ES-I3 (cell line): Measurements from ENCODE around the gene LIF.
"Not testable (repeated sequence)": the region's sequence is repeated elsewhere in the genome, so short reads cannot be mapped to it uniquely, and the experiment has no call there.

Source experiments
- H3K36me3 ChIP-seq: 2 replicates; pipeline ENCODE4 v1.6.1; 2013; ENCODE audit warnings: mild to moderate bottlenecking, low read length, control low read depth, moderate library complexity; ENCODE audit not compliant: insufficient read depth
- H3K4me1 ChIP-seq: 2 replicates; pipeline ENCODE4 v1.6.1; 2013; ENCODE audit warnings: mild to moderate bottlenecking, control low read depth, low read length; ENCODE audit not compliant: insufficient read depth
- H3K9ac ChIP-seq: 2 replicates; pipeline ENCODE4 v1.6.1; 2013; ENCODE audit warnings: low read depth, mild to moderate bottlenecking, low read length, moderate library complexity
- H3K9me3 ChIP-seq: 2 replicates; pipeline ENCODE4 v1.6.1; 2013; ENCODE audit warnings: mild to moderate bottlenecking, low read length, moderate library complexity; ENCODE audit not compliant: control insufficient read depth, insufficient read depth

Gene LIF

GRCh38 chr22:30212363-30212995, 34.1 kb downstream of the LIF start:
- no peaks in the 10 kb centered on the region for H3K36me3 ChIP-seq
- peaks cover 37% of the 10 kb centered on the region for H3K4me1 ChIP-seq
- no peaks in the 10 kb centered on the region for H3K9me3 ChIP-seq
- H3K9ac ChIP-seq: no peak overlapping the region

GRCh38 chr22:30211124-30211820, 35.3 kb downstream of the LIF start:
- no peaks in the 10 kb centered on the region for H3K36me3 ChIP-seq
- no peaks in the 10 kb centered on the region for H3K9me3 ChIP-seq
- no peak overlapping the region for H3K9ac ChIP-seq
- peaks cover 42% of the 10 kb centered on the region for H3K4me1 ChIP-seq

- Histone ChIP-seq H3K4me1 (peaks cover 45% of the 10 kb centered on the region), H3K9ac (no peak overlapping the region), H3K9me3 (no peaks in the 10 kb centered on the region), H3K36me3 (no peaks in the 10 kb centered on the region)
Measured at GRCh38 chr22:30210235-30210909, 36.2 kb downstream of the LIF start.

GRCh38 chr22:30209642-30210041, 36.9 kb downstream of the LIF start:
- Histone ChIP-seq H3K4me1 (peaks cover 45% of the 10 kb centered on the region; the same call in 1 of the 2 replicates), H3K36me3 (no peaks in the 10 kb centered on the region), H3K9me3 (no peaks in the 10 kb centered on the region), H3K9ac (no peak overlapping the region)

GRCh38 chr22:30208631-30209603, 37.6 kb downstream of the LIF start:
- Histone ChIP-seq H3K4me1 (peaks cover 40% of the 10 kb centered on the region; the same call in 1 of the 2 replicates), H3K9ac (no peak overlapping the region), H3K9me3 (no peaks in the 10 kb centered on the region), H3K36me3 (no peaks in the 10 kb centered on the region)

- H3K4me1 ChIP-seq: peaks cover 31% of the 10 kb centered on the region; the same call in 1 of the 2 replicates
- no peak overlapping the region for H3K9ac ChIP-seq
- no peaks in the 10 kb centered on the region; the same call in 1 of the 2 replicates for H3K36me3 ChIP-seq
- no peaks in the 10 kb centered on the region for H3K9me3 ChIP-seq
Measured at GRCh38 chr22:30206944-30207343, 39.6 kb downstream of the LIF start.

- Histone ChIP-seq H3K4me1 (peaks cover 31% of the 10 kb centered on the region; the same call in 1 of the 2 replicates), H3K9ac (no peak overlapping the region)
Measured at GRCh38 chr22:30205281-30206115, 41.1 kb downstream of the LIF start.

GRCh38 chr22:30204742-30205111, 41.8 kb downstream of the LIF start:
- H3K36me3 ChIP-seq: no peaks in the 10 kb centered on the region; the same call in 1 of the 2 replicates
- H3K4me1 ChIP-seq: peaks cover 26% of the 10 kb centered on the region; the same call in 1 of the 2 replicates
- H3K9ac ChIP-seq: no peak overlapping the region
- no peaks in the 10 kb centered on the region for H3K9me3 ChIP-seq

More at GRCh38 chr22:30205281-30206115, 41.1 kb downstream of the LIF start:
- no peaks in the 10 kb centered on the region for H3K9me3 ChIP-seq
- no peaks in the 10 kb centered on the region; the same call in 1 of the 2 replicates for H3K36me3 ChIP-seq

- H3K9me3 ChIP-seq: no peaks in the 10 kb centered on the region
- H3K36me3 ChIP-seq: no peaks in the 10 kb centered on the region; the same call in 1 of the 2 replicates
- H3K4me1 ChIP-seq: peaks cover 20% of the 10 kb centered on the region; the same call in 1 of the 2 replicates
- no peak overlapping the region for H3K9ac ChIP-seq
Measured at GRCh38 chr22:30204015-30204741, 42.4 kb downstream of the LIF start.

GRCh38 chr22:30202531-30203006, 44.0 kb downstream of the LIF start:
- Histone ChIP-seq H3K9me3 (no peaks in the 10 kb centered on the region), H3K4me1 (peaks cover 13% of the 10 kb centered on the region), H3K36me3 (no peaks in the 10 kb centered on the region; the same call in 1 of the 2 replicates), H3K9ac (no peak overlapping the region)

GRCh38 chr22:30201945-30202344, 44.6 kb downstream of the LIF start:
- no peak overlapping the region for H3K9ac ChIP-seq
- peaks cover 19% of the 10 kb centered on the region for H3K4me1 ChIP-seq
- H3K9me3 ChIP-seq: no peaks in the 10 kb centered on the region

GRCh38 chr22:30200905-30201304, 45.7 kb downstream of the LIF start:
- H3K9me3 ChIP-seq, H3K9ac ChIP-seq, H3K36me3 ChIP-seq: not testable (repeated sequence)
- peaks cover 23% of the 10 kb centered on the region for H3K4me1 ChIP-seq

More at GRCh38 chr22:30201945-30202344, 44.6 kb downstream of the LIF start:
- H3K36me3 ChIP-seq: no peaks in the 10 kb centered on the region; the same call in 1 of the 2 replicates
